Measurements from ENCODE around the gene PHLDA3. TPM values are rescaled to one million over a fixed set of nuclear protein-coding genes. Genes with fewer than 3 reads are reported as not detected.

PHLDA3 gene
- total and polyA plus RNA-seq, 2 donors (not counting 3 experiments of a cell fraction or from before 2014, with no cell fraction given): 21.4 to 29.5 TPM

DNA sequence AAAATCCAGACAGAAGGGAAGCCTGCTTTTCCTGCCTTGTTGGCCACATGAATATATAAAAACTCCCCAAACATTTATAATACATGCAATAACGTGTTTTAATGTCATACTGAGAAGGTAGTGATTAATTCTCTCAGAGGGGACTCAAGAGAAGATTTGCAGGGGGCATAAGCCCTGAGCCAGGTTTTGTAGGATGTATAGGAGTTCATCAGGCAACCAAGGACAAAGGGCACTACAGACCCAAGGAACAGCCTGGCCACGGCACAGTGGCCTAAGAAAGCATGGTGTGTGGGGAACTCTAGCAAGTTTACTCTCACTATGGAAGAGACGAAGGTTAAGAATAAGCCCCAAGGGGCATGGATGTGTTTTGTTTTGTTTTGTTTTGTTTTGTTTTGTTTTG lies 32.0 kb downstream of the PHLDA3 start:
- Histone ChIP-seq H3K9me1 (replicated peaks; ENCODE audit: control insufficient read depth, extremely low read depth, insufficient read depth, low read length) (no peaks in the 10 kb centered on the region), H3K4me1 (ENCODE audit: control insufficient read depth, extremely low read depth, insufficient read depth, low read length) (no peaks in the 10 kb centered on the region), H2AFZ (ENCODE audit: low read depth, low read length) (no peak overlapping the region), H4K20me1 (replicated peaks; ENCODE audit: control insufficient read depth, extremely low read depth, insufficient read depth, low read length) (no peaks in the 10 kb centered on the region), H3K4me3 (replicated peaks in 1 of 3; ENCODE audit: insufficient read depth in 1 of 3, low read depth in 1 of 3, low read length in 3 of 3) (no peak overlapping the region), H3K79me2 (ENCODE audit: control insufficient read depth, insufficient read depth, low read length) (no peaks in the 10 kb centered on the region), H3K36me3 (ENCODE audit: control insufficient read depth in 2 of 2, extremely low read depth in 1 of 2, insufficient read depth in 2 of 2, low read length in 2 of 2) (no peaks in the 10 kb centered on the region), H3K4me2 (ENCODE audit: insufficient read depth, low read length) (no peak overlapping the region), H3K27ac (ENCODE audit: insufficient read depth, low read depth, low read length) (no peak overlapping the region), H3K9ac (replicated peaks; ENCODE audit: extremely low read depth, insufficient read depth, low read length) (no peak overlapping the region), H3K27me3 (ENCODE audit: control insufficient read depth in 2 of 2, insufficient read depth in 2 of 2, low read length in 2 of 2) (peaks cover 12 to 17% of the 10 kb centered on the region in 2 experiments), H3K9me3 (replicated peaks; ENCODE audit: control insufficient read depth, insufficient read depth, low read length) (no peaks in the 10 kb centered on the region)
- CTCF ChIA-PET: interaction anchor here (2.0 to 2.9 kb wide), 6 partner anchors 10 to 75 kb away, joined by 10 to 140 read pairs (median 59); no protein-coding TSS in a partner anchor
- no peak for TF ChIP-seq EZH2 (IDR thresholded peaks at IDR 0.05; ENCODE audit: borderline replicate concordance, low read depth, low read length, severe bottlenecking)
- TF ChIP-seq JUN (IDR thresholded peaks at IDR 0.05; ENCODE audit: borderline replicate concordance, insufficient read depth, insufficient read length, low read depth): no peak
- TF ChIP-seq, protein P1, sequence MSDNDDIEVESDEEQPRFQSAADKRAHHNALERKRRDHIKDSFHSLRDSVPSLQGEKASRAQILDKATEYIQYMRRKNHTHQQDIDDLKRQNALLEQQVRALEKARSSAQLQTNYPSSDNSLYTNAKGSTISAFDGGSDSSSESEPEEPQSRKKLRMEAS (IDR thresholded peaks at IDR 0.05; ENCODE audit: insufficient read depth, insufficient read length): no peak
- no peak for TF ChIP-seq GATA2 (IDR thresholded peaks at IDR 0.05; ENCODE audit: insufficient read depth, insufficient read length, low read depth, low read length)
- TF ChIP-seq, protein P2, sequence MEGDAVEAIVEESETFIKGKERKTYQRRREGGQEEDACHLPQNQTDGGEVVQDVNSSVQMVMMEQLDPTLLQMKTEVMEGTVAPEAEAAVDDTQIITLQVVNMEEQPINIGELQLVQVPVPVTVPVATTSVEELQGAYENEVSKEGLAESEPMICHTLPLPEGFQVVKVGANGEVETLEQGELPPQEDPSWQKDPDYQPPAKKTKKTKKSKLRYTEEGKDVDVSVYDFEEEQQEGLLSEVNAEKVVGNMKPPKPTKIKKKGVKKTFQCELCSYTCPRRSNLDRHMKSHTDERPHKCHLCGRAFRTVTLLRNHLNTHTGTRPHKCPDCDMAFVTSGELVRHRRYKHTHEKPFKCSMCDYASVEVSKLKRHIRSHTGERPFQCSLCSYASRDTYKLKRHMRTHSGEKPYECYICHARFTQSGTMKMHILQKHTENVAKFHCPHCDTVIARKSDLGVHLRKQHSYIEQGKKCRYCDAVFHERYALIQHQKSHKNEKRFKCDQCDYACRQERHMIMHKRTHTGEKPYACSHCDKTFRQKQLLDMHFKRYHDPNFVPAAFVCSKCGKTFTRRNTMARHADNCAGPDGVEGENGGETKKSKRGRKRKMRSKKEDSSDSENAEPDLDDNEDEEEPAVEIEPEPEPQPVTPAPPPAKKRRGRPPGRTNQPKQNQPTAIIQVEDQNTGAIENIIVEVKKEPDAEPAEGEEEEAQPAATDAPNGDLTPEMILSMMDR (IDR thresholded peaks at IDR 0.05; ENCODE audit: extremely low read depth in 1 of 2, insufficient read depth in 1 of 2, low read depth in 1 of 2, low read length in 2 of 2): no peak
- POLR2A ChIA-PET: no interaction called here
- no TSS peak for BruUV-seq (replicated peaks)
- FAIRE-seq (no peak), DNase-seq (ENCODE audit: low read depth, low spot score) (no peak)
- dilution Hi-C loops (cut with MboI; ENCODE audit: extremely low pct_ligation_motif_present, low sequenced_read_pairs): no loop called here
- intact Hi-C loops (cut with micrococcal nuclease): no loop called here
